DND-41 (cell line): Measurements from ENCODE around the gene PLEKHA5.

Source experiments
- ATAC-seq: fragments of 200-7000 bp; cut with Tn5 transposase; 3 replicates; pipeline ENCODE4 v1.9.1; 2021; ENCODE audit warnings: low read depth; ENCODE audit not compliant: insufficient read depth
- DNase-seq: peaks from one replicate; pipeline ENCODE4 v3.0.0-alpha.2; 2020
- H2AFZ ChIP-seq: 2 replicates; pipeline ENCODE4 v1.6.0; 2012; ENCODE audit warnings: low read depth, low read length
- H3K27ac ChIP-seq: 2 replicates; pipeline ENCODE4 v1.5.1; 2012; ENCODE audit warnings: low read length, inconsistent platforms
- H3K27me3 ChIP-seq: fragments of 200-600 bp; sonication (generic); 2 replicates; pipeline ENCODE4 v1.6.0; 2012; ENCODE audit warnings: low read length, mild to moderate bottlenecking, inconsistent platforms; ENCODE audit not compliant: insufficient read depth, poor library complexity
- H3K36me3 ChIP-seq: 2 replicates; pipeline ENCODE4 v1.5.1; 2012; ENCODE audit warnings: low read length, inconsistent platforms; ENCODE audit not compliant: insufficient read depth
- H3K4me1 ChIP-seq: 2 replicates; pipeline ENCODE4 v1.5.1; 2012; ENCODE audit warnings: mild to moderate bottlenecking, low read length; ENCODE audit not compliant: insufficient read depth
- H3K4me2 ChIP-seq: 2 replicates; pipeline ENCODE4 v1.6.0; 2012; ENCODE audit warnings: mild to moderate bottlenecking, moderate library complexity, low read length, inconsistent platforms; ENCODE audit not compliant: insufficient read depth
- H3K4me3 ChIP-seq, 2 experiments: fragments of 200-600 bp in 1 of 2; shearing (Covaris generic) in 1 of 2; 2 replicates each; pipeline ENCODE4 v1.5.1; 2012 to 2016; ENCODE audit warnings: inconsistent platforms in 2 of 2, low read length in 2 of 2, mild to moderate bottlenecking in 2 of 2, low read depth in 1 of 2, moderate library complexity in 1 of 2
- H3K79me2 ChIP-seq: 2 replicates; pipeline ENCODE4 v1.6.0; 2012; ENCODE audit warnings: low read length, inconsistent platforms; ENCODE audit not compliant: insufficient read depth
- H3K9ac ChIP-seq: 2 replicates; pipeline ENCODE4 v1.6.0; 2012; ENCODE audit warnings: low read depth, mild to moderate bottlenecking, inconsistent platforms, low read length, moderate library complexity
- H3K9me3 ChIP-seq: 2 replicates; pipeline ENCODE4 v1.5.1; 2012; ENCODE audit warnings: low read length, moderate library complexity, mild to moderate bottlenecking, inconsistent platforms; ENCODE audit not compliant: insufficient read depth, severe bottlenecking
- H4K20me1 ChIP-seq: 2 replicates; pipeline ENCODE4 v1.6.0; 2012; ENCODE audit warnings: low read length; ENCODE audit not compliant: insufficient read depth
- CTCF ChIP-seq: IDR thresholded peaks from 2 replicates; pipeline ENCODE4 v1.5.1; 2012; ENCODE audit warnings: borderline replicate concordance, low read length, moderate library complexity, mild to moderate bottlenecking; ENCODE audit not compliant: poor library complexity, severe bottlenecking; ENCODE audit errors: extremely low read depth
- EZH2 ChIP-seq: IDR thresholded peaks from 3 replicates; pipeline ENCODE4 v1.6.1; 2012; ENCODE audit warnings: borderline replicate concordance, low read depth, mild to moderate bottlenecking, moderate library complexity, low read length, inconsistent platforms; ENCODE audit not compliant: severe bottlenecking

PLEKHA5 gene

GRCh38 chr12:19287302-19287701 lies 157.8 kb downstream of the PLEKHA5 start:
- no peak overlapping the region for H3K9ac ChIP-seq
- no peaks in the 10 kb centered on the region for H3K79me2 ChIP-seq
- no peaks in the 10 kb centered on the region for H4K20me1 ChIP-seq
- no peak overlapping the region for H3K4me2 ChIP-seq
- H3K9me3 ChIP-seq, result no peaks in the 10 kb centered on the region
- ATAC-seq (no peak), DNase-seq (no peak)
- no peak overlapping the region for H3K27ac ChIP-seq
- H3K27me3 ChIP-seq, result no peaks in the 10 kb centered on the region
- H2AFZ ChIP-seq, result no peak overlapping the region
- peaks cover 13% of the 10 kb centered on the region for H3K36me3 ChIP-seq
- H3K4me1 ChIP-seq, result no peaks in the 10 kb centered on the region
- no peak overlapping the region for H3K4me3 ChIP-seq
- TF ChIP-seq EZH2, result no peak
- TF ChIP-seq CTCF, result no peak

- H3K4me3 ChIP-seq, result no peak overlapping the region
- no peaks in the 10 kb centered on the region for H3K27me3 ChIP-seq
- no peak overlapping the region for H2AFZ ChIP-seq
- DNase-seq (no peak), ATAC-seq (no peak)
- H3K9ac ChIP-seq, result no peak overlapping the region
- H3K9me3 ChIP-seq, result no peaks in the 10 kb centered on the region
- TF ChIP-seq CTCF (no peak), EZH2 (no peak)
- H3K4me2 ChIP-seq, result no peak overlapping the region
- peaks cover 12% of the 10 kb centered on the region for H3K36me3 ChIP-seq
- H4K20me1 ChIP-seq, result no peaks in the 10 kb centered on the region
- H3K27ac ChIP-seq, result no peak overlapping the region
- H3K4me1 ChIP-seq, result no peaks in the 10 kb centered on the region
- H3K79me2 ChIP-seq, result no peaks in the 10 kb centered on the region
Observed at GRCh38 chr12:19288161-19288560, 158.6 kb downstream of the PLEKHA5 start.

GRCh38 chr12:19288603-19289244 lies 159.2 kb downstream of the PLEKHA5 start:
- no peaks in the 10 kb centered on the region for H3K79me2 ChIP-seq
- no peak for DNase-seq
- peak; percentile 77 for ATAC-seq
- H3K36me3 ChIP-seq, result peaks cover 7% of the 10 kb centered on the region
- no peaks in the 10 kb centered on the region for H3K9me3 ChIP-seq
- H3K9ac ChIP-seq, result no peak overlapping the region
- peak overlapping the region; percentile 31; the same call in 1 of the 2 replicates for H2AFZ ChIP-seq
- peak overlapping the region; percentile 49; the same call in 1 of the 2 replicates for H3K27ac ChIP-seq
- H3K4me1 ChIP-seq, result no peaks in the 10 kb centered on the region
- H3K4me3 ChIP-seq, result no peak overlapping the region
- H3K4me2 ChIP-seq, result no peak overlapping the region
- no peaks in the 10 kb centered on the region for H4K20me1 ChIP-seq
- TF ChIP-seq EZH2 (no peak), CTCF (peak; percentile 75)
- H3K27me3 ChIP-seq, result no peaks in the 10 kb centered on the region
